ENCODE measurements around the gene RSPH6A.

DNA sequence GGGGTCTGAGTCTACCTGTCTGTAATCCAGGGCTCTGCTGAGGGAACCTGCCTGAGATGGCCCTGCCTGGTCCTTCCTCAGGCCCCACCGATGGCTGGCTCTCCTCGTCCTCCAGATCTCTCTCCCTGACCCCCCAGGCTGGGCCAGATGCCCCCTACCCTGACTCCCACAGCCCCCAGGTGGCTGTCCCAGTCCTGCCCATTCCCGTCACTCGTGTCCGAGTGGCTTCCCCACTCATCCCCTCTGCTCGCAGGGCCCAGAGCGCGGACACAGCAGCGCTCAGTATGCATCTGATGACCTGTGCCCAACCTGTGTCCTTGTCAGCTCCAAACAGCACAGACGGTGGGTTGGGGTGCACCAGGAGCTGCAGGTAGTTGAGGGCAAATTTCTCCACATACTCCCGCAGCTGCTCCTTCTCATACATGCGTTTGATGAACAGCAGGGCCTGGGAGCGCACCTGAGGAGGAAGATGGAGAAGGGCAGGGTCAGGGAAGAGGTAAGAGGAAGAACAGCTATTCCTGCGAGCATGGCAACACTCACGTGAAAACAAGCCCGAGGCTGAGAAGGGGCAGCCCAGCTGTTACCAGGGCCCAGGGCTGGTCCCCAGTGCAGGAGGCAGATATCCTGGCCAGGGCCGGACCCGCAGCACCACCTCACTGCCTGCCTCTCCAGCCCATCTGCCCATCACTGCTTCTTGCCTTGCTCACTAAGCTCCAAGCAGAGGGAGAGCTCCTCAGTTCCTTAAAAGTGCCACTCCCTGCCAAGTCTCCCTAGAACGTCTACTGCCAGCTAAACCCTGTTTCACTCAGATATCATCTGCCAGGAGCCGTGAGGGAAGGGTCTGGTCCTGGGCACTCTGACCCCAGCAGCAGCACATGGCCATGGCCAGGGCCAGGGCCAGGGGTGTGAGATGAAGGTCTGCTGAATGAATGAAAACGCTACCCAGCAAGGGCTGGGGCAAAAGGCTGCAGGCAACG is 11.1 kb upstream of the RSPH6A start:
- TF ChIP-seq POLR2A (IDR thresholded peaks at IDR 0.05): no peak
- TF ChIP-seq, protein P1, sequence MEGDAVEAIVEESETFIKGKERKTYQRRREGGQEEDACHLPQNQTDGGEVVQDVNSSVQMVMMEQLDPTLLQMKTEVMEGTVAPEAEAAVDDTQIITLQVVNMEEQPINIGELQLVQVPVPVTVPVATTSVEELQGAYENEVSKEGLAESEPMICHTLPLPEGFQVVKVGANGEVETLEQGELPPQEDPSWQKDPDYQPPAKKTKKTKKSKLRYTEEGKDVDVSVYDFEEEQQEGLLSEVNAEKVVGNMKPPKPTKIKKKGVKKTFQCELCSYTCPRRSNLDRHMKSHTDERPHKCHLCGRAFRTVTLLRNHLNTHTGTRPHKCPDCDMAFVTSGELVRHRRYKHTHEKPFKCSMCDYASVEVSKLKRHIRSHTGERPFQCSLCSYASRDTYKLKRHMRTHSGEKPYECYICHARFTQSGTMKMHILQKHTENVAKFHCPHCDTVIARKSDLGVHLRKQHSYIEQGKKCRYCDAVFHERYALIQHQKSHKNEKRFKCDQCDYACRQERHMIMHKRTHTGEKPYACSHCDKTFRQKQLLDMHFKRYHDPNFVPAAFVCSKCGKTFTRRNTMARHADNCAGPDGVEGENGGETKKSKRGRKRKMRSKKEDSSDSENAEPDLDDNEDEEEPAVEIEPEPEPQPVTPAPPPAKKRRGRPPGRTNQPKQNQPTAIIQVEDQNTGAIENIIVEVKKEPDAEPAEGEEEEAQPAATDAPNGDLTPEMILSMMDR (IDR thresholded peaks at IDR 0.05): no peak

Data from prostate gland (tissue), 2 donors.